HG02840 (cell line): ENCODE results near the gene CHST8.

Experiments used
- ATAC-seq: cut with Tn5 transposase; IDR thresholded peaks from one replicate; pipeline ENCODE4 v1.9.1; 2021; ENCODE audit warnings: mild to moderate bottlenecking, moderate library complexity, moderate number of reproducible peaks; ENCODE audit not compliant: unreplicated experiment, low FRiP score

CHST8 gene

GRCh38 chr19:33668968-33669367 is 47.2 kb downstream of the CHST8 start:
- ATAC-seq, result no peak

GRCh38 chr19:33669376-33669775 is 47.6 kb downstream of the CHST8 start:
- no peak for ATAC-seq

GRCh38 chr19:33670398-33670797 is 48.6 kb downstream of the CHST8 start:
- ATAC-seq, result no peak

GRCh38 chr19:33671211-33671610 is 49.5 kb downstream of the CHST8 start:
- no peak for ATAC-seq

GRCh38 chr19:33673258-33673875 is 51.6 kb downstream of the CHST8 start:
- no peak for ATAC-seq

- no peak for ATAC-seq
These were observed 52.4 kb downstream of the CHST8 start for GRCh38 chr19:33673996-33674625.

- no peak for ATAC-seq
These were observed 53.0 kb downstream of the CHST8 start for GRCh38 chr19:33674626-33675367.

- no peak for ATAC-seq
These were observed 53.9 kb downstream of the CHST8 start for GRCh38 chr19:33675501-33676124.

GRCh38 chr19:33676999-33677665 is 55.4 kb downstream of the CHST8 start:
- no peak for ATAC-seq

GRCh38 chr19:33677745-33678426 is 56.1 kb downstream of the CHST8 start:
- no peak for ATAC-seq

GRCh38 chr19:33678796-33679585 is 57.2 kb downstream of the CHST8 start:
- ATAC-seq, result no peak

GRCh38 chr19:33679696-33680095 is 57.9 kb downstream of the CHST8 start:
- ATAC-seq, result no peak

- no peak for ATAC-seq
These were observed 59.4 kb downstream of the CHST8 start for GRCh38 chr19:33681081-33681680.

- no peak for ATAC-seq
These were observed 62.3 kb downstream of the CHST8 start for GRCh38 chr19:33683881-33684537.

- ATAC-seq, result no peak
These were observed 62.9 kb downstream of the CHST8 start for GRCh38 chr19:33684538-33685232.

GRCh38 chr19:33685541-33685940 is 63.8 kb downstream of the CHST8 start:
- ATAC-seq, result no peak

- ATAC-seq, result no peak
These were observed 64.5 kb downstream of the CHST8 start for GRCh38 chr19:33686262-33686661.
